ENCODE results near the gene SAMM50.

Gene SAMM50

GRCh38 chr22:44026630-44027511, 71.6 kb downstream of the SAMM50 start:
- ATAC-seq: no peak

GRCh38 chr22:44028091-44028490, 72.8 kb downstream of the SAMM50 start:
- ATAC-seq: no peak
- TF ChIP-seq ESRRG (CRISPR knock-in tag; IDR thresholded peaks at IDR 0.05): no peak
- TF ChIP-seq, protein P1, sequence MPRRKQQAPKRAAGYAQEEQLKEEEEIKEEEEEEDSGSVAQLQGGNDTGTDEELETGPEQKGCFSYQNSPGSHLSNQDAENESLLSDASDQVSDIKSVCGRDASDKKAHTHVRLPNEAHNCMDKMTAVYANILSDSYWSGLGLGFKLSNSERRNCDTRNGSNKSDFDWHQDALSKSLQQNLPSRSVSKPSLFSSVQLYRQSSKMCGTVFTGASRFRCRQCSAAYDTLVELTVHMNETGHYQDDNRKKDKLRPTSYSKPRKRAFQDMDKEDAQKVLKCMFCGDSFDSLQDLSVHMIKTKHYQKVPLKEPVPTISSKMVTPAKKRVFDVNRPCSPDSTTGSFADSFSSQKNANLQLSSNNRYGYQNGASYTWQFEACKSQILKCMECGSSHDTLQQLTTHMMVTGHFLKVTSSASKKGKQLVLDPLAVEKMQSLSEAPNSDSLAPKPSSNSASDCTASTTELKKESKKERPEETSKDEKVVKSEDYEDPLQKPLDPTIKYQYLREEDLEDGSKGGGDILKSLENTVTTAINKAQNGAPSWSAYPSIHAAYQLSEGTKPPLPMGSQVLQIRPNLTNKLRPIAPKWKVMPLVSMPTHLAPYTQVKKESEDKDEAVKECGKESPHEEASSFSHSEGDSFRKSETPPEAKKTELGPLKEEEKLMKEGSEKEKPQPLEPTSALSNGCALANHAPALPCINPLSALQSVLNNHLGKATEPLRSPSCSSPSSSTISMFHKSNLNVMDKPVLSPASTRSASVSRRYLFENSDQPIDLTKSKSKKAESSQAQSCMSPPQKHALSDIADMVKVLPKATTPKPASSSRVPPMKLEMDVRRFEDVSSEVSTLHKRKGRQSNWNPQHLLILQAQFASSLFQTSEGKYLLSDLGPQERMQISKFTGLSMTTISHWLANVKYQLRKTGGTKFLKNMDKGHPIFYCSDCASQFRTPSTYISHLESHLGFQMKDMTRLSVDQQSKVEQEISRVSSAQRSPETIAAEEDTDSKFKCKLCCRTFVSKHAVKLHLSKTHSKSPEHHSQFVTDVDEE (CRISPR knock-in tag; IDR thresholded peaks at IDR 0.05): no peak
- no peak for TF ChIP-seq SNAI2 (CRISPR knock-in tag; IDR thresholded peaks at IDR 0.05)
- no peak for TF ChIP-seq ZNF8 (CRISPR knock-in tag; IDR thresholded peaks at IDR 0.05)
- TF ChIP-seq CSRNP3 (CRISPR knock-in tag; IDR thresholded peaks at IDR 0.05): no peak
- no peak for TF ChIP-seq OSR1 (CRISPR knock-in tag; IDR thresholded peaks at IDR 0.05)
- TF ChIP-seq, protein P2, sequence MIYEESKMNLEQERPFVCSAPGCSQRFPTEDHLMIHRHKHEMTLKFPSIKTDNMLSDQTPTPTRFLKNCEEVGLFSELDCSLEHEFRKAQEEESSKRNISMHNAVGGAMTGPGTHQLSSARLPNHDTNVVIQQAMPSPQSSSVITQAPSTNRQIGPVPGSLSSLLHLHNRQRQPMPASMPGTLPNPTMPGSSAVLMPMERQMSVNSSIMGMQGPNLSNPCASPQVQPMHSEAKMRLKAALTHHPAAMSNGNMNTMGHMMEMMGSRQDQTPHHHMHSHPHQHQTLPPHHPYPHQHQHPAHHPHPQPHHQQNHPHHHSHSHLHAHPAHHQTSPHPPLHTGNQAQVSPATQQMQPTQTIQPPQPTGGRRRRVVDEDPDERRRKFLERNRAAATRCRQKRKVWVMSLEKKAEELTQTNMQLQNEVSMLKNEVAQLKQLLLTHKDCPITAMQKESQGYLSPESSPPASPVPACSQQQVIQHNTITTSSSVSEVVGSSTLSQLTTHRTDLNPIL (CRISPR knock-in tag; IDR thresholded peaks at IDR 0.05; ENCODE audit: low read depth): no peak
- TF ChIP-seq ISL1 (CRISPR knock-in tag; IDR thresholded peaks at IDR 0.05): no peak
- TF ChIP-seq RARB (CRISPR knock-in tag; IDR thresholded peaks at IDR 0.05): no peak
- no peak for TF ChIP-seq BACH2 (CRISPR knock-in tag; IDR thresholded peaks at IDR 0.05; ENCODE audit: borderline replicate concordance)
- no peak for TF ChIP-seq CSDC2 (CRISPR knock-in tag; IDR thresholded peaks at IDR 0.05)
- TF ChIP-seq PPARA (CRISPR knock-in tag; IDR thresholded peaks at IDR 0.05; ENCODE audit: borderline replicate concordance): no peak
- TF ChIP-seq PATZ1 (CRISPR knock-in tag; IDR thresholded peaks at IDR 0.05; ENCODE audit: borderline replicate concordance): no peak
- no peak for TF ChIP-seq ZNF565 (CRISPR knock-in tag; conservative IDR thresholded peaks at IDR 0.05; ENCODE audit: low read depth)
- TF ChIP-seq TCF4 (CRISPR knock-in tag; IDR thresholded peaks at IDR 0.05; ENCODE audit: borderline replicate concordance): no peak
- TF ChIP-seq ZC3H10 (CRISPR knock-in tag; IDR thresholded peaks at IDR 0.05): no peak

More at GRCh38 chr22:44026630-44027511, 71.6 kb downstream of the SAMM50 start:
- TF ChIP-seq BACH2 (CRISPR knock-in tag; IDR thresholded peaks at IDR 0.05; ENCODE audit: borderline replicate concordance): no peak
- TF ChIP-seq CSDC2 (CRISPR knock-in tag; IDR thresholded peaks at IDR 0.05): no peak
- no peak for TF ChIP-seq ZFP30 (CRISPR knock-in tag; IDR thresholded peaks at IDR 0.05)
- no peak for TF ChIP-seq ZC3H10 (CRISPR knock-in tag; IDR thresholded peaks at IDR 0.05)

- no peak for ATAC-seq
- TF ChIP-seq ISL1 (CRISPR knock-in tag; IDR thresholded peaks at IDR 0.05): no peak
- no peak for TF ChIP-seq POU6F1 (CRISPR knock-in tag; IDR thresholded peaks at IDR 0.05; ENCODE audit: borderline replicate concordance, low read depth)
- TF ChIP-seq, protein P2 (CRISPR knock-in tag; IDR thresholded peaks at IDR 0.05; ENCODE audit: low read depth): no peak
- no peak for TF ChIP-seq TCF4 (CRISPR knock-in tag; IDR thresholded peaks at IDR 0.05; ENCODE audit: borderline replicate concordance)
- no peak for TF ChIP-seq GLIS3 (CRISPR knock-in tag; IDR thresholded peaks at IDR 0.05)
These were observed 73.8 kb downstream of the SAMM50 start for GRCh38 chr22:44029069-44029468.

Data from SK-N-SH treated with all-trans-retinoic acid at 6 μM for 48 hours (cell line).